Activated naive CD4-positive, alpha-beta T cell (primary cell): Measurements from ENCODE around the gene EPHA10.
"Not testable (repeated sequence)": the region's sequence is repeated elsewhere in the genome, so short reads cannot be mapped to it uniquely, and the experiment has no call there.

ENCODE experiments used
- DNase-seq, 4 experiments: peaks; one replicate each; lab custom pipeline; 2025; lab: John Stamatoyannopoulos, UW

The EPHA10 gene

GRCh38 chr1:37716321-37716720 lies 48.6 kb downstream of the EPHA10 start:
- no peak for DNase-seq

- no peak for DNase-seq
Measured at GRCh38 chr1:37714689-37715088, 50.2 kb downstream of the EPHA10 start.

GRCh38 chr1:37714226-37714625 lies 50.7 kb downstream of the EPHA10 start:
- no peak for DNase-seq

DNA sequence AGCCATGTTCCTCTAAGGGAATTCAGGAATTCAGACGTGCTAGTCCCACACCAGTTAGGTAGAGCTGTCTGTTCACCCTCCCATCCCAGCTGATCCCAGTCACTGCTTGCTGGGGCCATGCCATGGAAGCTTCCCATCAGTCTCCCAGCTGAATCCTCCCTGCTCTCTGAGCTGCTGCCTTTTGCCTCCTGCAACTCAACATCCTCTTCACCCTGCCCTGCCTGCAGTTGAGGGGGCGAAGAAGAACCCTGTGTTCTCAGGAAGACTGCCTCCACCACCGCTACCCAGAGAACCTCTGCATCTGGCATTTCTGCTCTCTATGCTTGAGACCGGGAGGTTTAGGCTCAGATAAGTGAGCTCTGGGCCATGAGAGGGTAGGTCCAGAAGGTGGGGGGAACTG lies 56.4 kb downstream of the EPHA10 start:
- DNase-seq, result no peak

GRCh38 chr1:37705399-37705798 lies 59.5 kb downstream of the EPHA10 start:
- DNase-seq, result no peak

- DNase-seq, result no peak
Measured at GRCh38 chr1:37704966-37705365, 60.0 kb downstream of the EPHA10 start.

DNA sequence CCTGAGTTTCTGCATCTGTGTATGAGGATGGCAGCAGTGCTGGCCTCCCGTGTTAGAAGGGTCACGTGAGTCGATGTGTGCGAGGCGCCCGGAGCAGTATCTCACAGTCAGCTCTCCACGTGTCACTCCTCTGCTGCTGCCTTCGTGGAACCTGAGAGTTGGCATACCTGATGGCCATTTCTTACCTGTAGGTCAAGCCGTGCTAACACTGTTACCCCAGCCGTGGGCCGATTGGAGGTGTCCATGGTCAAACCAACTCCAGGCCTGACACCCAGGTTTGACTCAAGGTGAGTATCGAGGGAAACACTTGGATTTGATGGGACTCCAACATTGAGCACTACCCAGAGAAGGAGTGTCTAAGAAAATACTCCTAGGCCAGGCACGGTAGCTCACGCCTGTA lies 61.9 kb downstream of the EPHA10 start:
- no peak for DNase-seq

- DNase-seq, result no peak
Measured at GRCh38 chr1:37701051-37701450, 63.9 kb downstream of the EPHA10 start.

DNA sequence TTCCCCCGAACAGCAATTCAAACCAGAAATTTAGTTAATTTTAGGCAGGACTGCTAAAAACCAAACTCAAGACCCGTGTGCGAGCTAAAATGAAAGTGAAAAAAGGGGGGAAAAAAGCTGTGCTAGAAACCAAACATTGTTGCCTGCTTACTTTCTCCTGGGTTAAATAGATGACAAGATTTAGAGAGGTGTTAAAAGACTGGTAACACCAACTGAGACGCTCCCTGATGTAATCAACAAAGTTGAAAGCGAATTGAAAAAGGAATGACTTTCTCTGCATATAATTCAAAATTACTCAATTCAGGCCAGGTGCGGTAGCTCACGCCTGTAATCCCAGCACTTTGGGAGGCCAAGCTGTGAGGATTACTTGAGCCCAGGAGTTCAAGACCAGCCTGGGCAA lies 65.8 kb downstream of the EPHA10 start:
- no peak for DNase-seq

- no peak for DNase-seq
Measured at GRCh38 chr1:37697737-37698136, 67.2 kb downstream of the EPHA10 start.

DNA sequence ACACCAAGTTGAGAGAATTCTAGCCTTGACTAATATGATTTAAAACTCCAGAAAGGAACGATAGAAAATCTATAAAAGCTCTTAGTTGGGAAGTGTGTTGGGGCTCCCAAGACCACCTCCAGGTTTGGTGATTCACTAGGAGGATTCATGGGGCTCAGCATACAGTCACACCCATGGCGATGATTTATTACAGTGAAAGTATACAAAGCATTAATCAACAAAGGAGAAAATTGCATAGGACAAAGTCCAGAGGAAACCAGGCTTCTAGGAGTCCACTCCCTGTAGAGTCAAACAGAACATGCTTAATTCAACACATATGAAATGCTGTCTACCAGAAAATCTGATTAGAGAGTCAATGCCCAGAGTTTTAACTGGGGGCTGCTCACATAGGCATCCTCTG lies 67.8 kb downstream of the EPHA10 start:
- no peak for DNase-seq

DNA sequence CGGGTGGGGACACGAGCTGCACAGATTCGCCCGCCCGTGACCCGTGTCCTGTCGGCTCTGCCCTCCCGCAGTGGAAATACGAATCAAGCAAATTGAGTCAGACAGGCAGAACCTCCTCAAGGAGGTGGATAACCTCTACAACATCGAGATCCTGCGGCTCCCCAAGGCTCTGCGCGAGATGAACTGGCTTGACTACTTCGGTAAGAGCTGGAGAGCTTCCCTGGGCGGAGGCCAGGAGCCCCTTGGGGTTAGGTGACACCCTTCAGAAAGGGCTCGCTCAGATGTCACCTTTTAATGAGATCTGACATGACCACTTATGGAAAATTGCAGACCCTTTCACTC lies 72.1 kb downstream of the EPHA10 start:
- DNase-seq, result no peak

- peak; percentile 95 to 98 (median 98) for DNase-seq
Measured at GRCh38 chr1:37692078-37692833, 72.7 kb downstream of the EPHA10 start, which contains the start of gene CDCA8. Gene CDCA8 (plus strand): TSS chr1:37692516. CDS start chr1:37692691, 175 bp downstream.

- DNase-seq, result no peak
Measured at GRCh38 chr1:37691497-37692077, 73.3 kb downstream of the EPHA10 start.

- no peak for DNase-seq
Measured at GRCh38 chr1:37688926-37689325, 76.0 kb downstream of the EPHA10 start.

DNA sequence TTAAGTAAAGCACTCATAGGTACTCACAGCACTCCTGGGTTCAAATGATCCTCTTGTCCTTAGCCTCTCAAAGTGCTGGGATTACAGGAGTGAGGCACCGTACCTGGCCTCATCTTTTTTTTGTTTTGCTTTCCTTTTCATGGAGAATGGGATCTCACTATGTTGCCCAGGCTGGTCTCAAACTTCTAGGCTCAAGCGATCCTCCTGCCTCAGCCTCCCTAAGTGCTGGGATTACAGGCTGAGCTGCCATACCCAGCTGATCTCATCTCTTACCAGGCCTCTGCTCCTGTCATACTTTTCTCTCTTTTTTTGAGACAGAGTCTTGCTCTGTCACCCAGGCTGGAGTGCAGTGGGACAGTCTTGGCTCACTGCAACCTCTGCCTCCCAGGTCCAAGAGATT lies 77.2 kb downstream of the EPHA10 start:
- DNase-seq, result not testable (repeated sequence)

DNA sequence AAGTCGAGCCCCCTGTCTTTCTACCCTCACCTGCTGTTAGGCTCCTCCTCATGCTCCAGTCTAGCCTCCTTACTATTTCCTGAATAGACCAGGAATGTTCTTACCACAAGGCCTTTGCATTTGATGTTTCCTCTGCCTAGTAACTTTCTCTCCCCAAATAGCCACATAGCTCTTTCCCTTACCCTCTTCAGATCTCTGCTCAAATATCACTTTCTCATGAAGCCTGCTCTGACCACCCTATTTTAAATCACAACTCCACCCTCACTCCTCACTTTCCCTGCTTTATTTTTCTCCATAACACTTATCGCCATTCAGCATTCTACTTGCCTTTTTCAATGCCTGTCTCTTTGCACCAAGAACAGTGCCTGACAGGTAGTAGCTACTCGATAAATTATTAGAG lies 79.2 kb downstream of the EPHA10 start:
- DNase-seq, result no peak

DNA sequence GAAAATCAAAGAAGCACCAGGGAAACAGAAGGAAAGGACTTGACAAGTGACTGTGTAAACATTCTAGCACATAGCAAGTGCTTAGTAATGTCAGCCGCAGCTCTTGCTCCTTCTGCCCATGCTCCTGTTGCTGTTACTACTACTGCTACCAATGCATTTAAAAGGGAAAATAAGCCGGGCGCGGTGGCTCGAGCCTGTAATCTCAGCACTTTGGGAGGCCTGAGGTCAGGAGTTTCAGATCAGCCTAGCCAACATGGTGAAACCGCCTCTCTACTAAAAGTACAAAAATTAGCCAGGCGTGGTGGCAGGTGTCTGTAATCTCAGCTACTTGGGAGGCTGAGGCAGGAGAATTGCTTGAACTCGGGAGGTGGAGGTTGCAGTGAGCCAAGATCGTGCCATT lies 80.7 kb downstream of the EPHA10 start:
- DNase-seq, result not testable (repeated sequence)

- peak; percentile 34 to 74 (median 66) for DNase-seq
Measured at GRCh38 chr1:37682334-37682987, 82.5 kb downstream of the EPHA10 start.

GRCh38 chr1:37680933-37681332 lies 84.0 kb downstream of the EPHA10 start:
- DNase-seq, result no peak

DNA sequence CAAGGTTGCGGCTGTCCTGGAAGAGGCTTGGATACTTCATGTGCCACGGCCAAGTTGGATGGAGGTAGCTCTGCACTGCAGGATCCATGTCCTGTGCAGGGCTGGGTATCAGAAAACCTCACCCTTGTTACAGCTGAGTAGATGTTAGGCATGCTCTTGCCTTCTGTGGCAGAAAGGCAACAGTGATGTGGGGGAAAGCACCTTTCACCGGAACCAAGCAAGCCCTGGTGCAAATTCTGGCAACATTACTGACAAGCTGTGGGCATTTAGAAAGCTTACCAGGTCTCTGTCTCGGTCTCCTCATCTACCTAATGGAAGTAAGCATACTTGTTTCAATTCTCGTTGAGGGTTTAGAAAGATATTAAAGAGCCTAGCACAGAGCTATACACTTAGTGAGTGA lies 87.1 kb downstream of the EPHA10 start:
- DNase-seq, result no peak

DNA sequence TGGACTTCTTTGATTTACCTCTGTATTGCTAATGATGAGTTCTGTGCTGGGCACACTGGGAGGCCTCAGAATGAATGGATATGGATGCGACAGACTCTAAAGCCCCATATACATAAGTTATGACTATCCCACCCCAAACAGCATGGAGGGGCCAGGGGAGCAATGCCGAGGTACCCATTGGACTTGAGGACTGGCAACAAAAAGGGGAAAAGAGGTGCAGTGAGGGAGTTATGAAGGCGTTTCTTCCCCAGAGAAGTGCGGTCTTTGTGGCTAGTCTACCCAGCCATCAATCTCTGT lies 87.8 kb downstream of the EPHA10 start:
- no peak for DNase-seq

- DNase-seq, result no peak
Measured at GRCh38 chr1:37676281-37677142, 88.4 kb downstream of the EPHA10 start.
